Pons (tissue), 1 donor: ENCODE measurements around the gene KIAA1671.
"Not testable (repeated sequence)": the region's sequence is repeated elsewhere in the genome, so short reads cannot be mapped to it uniquely, and the experiment has no call there.

ENCODE experiments used
- DNase-seq: peaks from one replicate; pipeline ENCODE4 v3.0.0-alpha.2; 2016; ENCODE audit warnings: low spot score

The KIAA1671 gene

DNA sequence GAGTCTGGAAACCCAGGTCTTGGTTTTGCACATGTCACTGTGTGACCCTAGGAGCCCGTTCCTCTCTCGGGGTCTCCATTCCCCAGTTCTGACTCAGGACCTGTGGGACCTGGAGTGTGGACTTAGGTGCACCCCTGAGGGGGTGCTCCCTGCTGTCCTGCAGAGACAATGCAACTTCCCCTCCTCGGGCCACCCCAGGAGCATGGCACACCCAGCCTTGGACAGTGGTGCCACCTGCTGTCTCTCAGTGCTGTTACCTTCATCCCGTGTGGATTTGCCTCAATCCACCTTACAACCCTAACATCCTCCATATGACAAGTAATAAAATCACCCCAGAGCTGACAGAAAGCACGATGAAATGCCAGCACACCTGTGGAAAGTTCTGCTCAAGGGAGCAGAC, 219.6 kb downstream of the KIAA1671 start:
- no peak for DNase-seq

DNA sequence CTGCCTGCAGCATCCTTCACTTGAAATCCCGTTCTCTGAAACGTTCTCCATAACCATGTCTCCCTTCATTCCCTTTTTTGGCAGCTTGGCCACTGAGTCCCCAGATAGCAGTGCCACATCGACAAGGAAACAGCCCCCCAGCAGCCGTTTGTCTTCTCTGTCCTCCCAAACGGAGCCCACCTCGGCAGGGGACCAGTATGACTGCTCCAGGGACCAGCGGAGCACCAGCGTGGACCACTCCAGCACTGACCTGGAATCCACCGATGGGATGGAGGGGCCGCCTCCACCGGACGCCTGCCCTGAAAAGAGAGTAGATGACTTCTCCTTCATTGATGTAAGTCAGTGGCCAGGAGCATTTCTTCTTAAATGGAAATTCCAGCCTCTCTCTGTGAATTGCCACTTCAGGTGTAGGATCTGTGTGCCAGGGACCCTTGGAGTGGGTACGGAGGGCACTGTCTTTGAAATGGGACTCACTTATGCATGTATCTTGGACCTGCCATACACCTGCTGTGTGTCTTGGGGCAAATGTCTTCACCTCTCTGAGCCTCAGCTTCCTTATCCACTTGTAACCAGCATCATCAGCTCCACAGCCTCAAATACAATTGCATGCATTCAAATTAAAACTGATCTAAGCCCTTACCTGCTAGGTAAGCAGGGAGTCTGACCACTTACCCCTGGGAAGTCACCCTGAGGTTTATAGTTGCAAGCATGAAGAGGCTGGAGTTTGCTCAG, 221.8 kb downstream of the KIAA1671 start:
- no peak for DNase-seq

DNA sequence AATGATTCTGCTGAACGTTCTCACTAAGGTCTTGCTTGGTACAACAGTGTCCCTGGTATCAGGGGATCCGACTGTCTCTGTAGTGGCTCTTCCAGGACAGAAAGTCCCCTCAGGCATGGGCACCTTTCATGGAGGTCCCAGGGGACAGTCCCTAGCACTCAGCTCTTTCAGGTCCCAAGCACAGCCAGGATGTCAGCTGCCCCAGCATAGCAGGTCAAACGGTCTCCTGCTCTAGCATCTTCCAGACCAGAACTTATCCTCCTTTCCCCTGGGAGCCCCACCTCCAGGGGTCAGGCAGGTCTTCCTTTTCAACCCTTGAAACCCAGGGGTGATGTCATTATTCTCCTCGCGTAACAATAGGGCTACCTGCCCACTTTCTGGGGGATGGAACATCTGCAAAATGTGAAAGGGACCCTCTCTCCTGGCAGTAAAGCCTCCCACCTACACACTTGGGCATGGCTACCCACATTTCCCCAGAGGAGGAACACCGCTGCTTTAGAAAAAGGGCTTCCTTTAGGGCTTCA, 222.4 kb downstream of the KIAA1671 start:
- no peak for DNase-seq

GRCh38 chr22:25176175-25176574, 223.7 kb downstream of the KIAA1671 start:
- no peak for DNase-seq

DNA sequence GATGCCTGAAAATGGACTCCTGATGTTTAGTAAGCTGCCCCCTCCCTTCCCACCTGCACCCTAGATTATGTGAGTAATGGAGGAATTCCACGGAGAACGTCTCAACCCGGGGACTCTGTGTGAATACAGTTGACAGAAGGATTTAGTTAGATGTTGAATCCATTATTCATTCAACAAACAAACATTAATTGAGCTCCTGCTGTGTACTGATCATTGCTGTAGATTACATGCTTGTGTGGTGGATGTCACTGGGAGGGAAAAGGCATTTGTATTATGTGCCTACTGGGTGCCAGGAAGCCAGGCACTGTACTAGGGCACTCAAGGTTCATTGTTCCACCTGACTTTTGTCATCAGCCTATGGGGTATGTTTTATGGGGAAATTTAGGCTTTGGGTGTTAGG, 224.3 kb downstream of the KIAA1671 start:
- no peak for DNase-seq

DNA sequence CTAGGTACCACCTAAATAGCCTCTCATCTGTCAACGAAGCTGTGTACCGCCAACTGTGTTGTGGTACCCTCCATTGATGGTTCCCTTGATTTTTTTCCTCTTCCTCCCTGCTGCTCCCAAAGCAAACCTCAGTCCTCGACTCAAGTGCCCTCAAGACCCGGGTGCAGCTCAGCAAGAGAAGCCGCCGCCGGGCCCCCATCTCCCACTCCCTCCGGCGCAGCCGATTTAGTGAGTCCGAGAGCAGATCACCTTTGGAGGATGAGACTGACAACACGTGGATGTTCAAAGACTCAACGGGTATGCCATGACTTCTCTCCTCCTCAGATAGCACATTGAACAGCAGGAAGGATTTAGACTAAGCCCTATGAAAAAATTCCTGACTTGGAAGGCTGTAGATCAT, 224.7 kb downstream of the KIAA1671 start:
- DNase-seq = no peak

- no peak for DNase-seq
Observed at GRCh38 chr22:25177895-25178294, 225.4 kb downstream of the KIAA1671 start.

DNA sequence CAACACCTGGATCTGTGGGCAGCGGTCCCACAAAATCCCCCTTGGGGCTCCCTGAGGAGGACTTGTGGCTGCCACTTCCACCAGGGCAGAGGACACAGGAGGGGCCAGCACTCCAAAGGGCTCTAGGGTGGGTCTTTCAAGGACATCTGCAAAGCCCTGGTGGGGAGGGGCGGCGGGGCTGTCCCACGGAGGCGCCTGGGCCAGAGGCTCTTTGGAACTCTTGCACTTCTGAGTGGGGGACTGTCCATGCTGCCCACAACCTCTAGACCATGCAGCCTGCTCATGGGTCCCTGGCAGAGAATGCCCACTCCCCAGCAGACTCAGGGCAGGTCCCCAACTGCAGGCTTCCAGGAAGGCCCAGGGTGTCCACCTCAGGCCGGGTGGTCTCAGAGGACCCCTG, 225.8 kb downstream of the KIAA1671 start:
- not testable (repeated sequence) for DNase-seq

- not testable (repeated sequence) for DNase-seq
Observed at GRCh38 chr22:25178869-25179631, 226.5 kb downstream of the KIAA1671 start.

- DNase-seq = no peak
Observed at GRCh38 chr22:25182131-25183110, 229.9 kb downstream of the KIAA1671 start.

DNA sequence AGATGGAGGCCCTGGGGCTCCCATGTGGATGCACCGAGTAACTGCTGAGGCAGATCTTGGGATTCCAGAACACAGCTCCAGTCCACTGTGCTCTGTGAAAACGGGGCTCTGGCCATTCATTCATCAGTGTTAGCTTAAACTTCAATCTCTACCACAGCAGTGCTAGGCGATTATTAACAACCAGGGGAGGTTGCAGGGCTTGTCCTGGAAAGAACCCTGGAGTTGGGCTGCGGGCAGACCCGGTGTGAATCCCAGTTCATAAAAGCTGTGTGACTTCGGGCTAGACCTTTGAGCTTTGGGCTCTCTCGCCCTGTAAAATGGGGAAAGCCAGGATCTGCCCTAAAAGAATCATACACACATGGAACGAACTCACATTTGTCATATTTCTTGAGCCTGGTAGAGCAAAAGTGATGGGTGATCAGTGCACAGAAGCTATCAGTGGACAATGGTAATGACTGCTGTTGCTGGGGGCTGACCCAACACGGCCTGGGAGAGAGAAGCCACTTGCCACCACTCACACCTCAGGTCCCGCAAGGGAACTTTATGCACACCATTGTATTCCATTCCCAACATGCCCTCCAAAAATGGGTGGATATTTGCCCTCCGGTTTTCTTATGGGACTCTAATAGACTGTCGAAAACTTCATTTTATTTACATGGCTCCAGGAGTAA, 231.6 kb downstream of the KIAA1671 start:
- DNase-seq = no peak

DNA sequence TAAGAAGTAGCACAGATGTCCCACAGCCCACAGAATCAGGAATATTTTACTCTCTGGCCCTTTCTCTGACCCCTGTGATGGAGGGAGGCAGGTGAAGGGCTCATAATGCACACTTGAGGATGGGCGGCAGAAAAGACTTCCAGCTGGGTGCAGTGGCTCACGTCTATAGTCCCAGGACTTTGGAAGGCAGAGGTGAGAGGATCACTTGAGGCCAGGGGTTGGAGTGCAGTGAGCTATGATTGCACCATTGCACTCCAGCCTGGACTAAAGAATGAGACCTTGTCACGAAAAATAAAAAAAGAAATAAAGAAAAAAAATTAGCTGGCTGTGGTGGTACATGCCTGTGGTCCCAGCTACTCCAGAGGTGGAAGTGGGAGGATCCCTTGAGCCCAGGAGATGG, 233.6 kb downstream of the KIAA1671 start:
- DNase-seq = no peak

DNA sequence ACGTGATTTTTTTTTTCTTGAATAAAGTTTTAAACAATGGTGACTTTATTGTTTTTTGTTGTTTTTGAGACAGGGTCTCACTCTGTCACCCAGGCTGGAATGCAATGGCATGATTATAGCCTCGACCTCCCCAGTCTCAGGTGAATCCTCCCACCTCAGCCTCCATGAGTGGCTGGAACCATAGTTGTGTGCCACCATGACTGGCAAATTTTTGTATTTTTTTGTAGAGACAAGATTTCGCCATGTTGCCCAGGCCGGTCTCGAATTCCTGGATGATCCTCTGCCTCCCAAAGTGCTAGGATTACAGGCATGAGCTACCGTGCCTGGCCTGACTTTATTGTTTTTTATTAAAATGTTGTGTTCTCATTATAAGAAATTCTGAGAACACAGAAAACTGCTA, 235.0 kb downstream of the KIAA1671 start:
- DNase-seq = no peak

- no peak for DNase-seq
Observed at GRCh38 chr22:25192406-25192805, 239.9 kb downstream of the KIAA1671 start.

- no peak for DNase-seq
Observed at GRCh38 chr22:25193130-25193529, 240.6 kb downstream of the KIAA1671 start.

- no peak for DNase-seq
Observed at GRCh38 chr22:25193548-25193947, 241.0 kb downstream of the KIAA1671 start.

GRCh38 chr22:25196326-25196725, 243.8 kb downstream of the KIAA1671 start:
- no peak for DNase-seq

DNA sequence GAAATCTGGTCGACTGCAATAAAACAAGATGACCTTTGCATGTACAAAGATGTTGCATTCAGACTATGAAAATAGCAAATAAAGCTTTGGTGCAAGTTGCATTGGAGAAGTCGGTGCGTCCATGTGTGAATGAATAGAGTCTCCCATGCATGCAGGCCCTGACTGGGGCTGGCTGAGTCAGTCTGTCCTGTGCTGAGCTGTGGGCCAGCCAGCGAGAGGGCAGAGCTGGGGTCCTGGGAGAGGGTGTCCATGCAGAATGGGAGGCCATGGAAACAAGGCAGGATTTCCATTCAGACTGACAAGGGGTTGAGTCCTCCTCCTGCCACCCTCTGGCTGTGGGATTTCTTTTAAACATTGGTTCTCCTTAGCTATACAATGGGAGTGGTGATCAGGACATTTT, 244.8 kb downstream of the KIAA1671 start:
- no peak for DNase-seq

- DNase-seq = no peak
Observed at GRCh38 chr22:25199731-25200520, 247.4 kb downstream of the KIAA1671 start, which contains the start of gene CRYBB3. TSS of gene CRYBB3 (plus strand) at chr22:25199858. CDS start at chr22:25201397, 1,539 bp downstream.

DNA sequence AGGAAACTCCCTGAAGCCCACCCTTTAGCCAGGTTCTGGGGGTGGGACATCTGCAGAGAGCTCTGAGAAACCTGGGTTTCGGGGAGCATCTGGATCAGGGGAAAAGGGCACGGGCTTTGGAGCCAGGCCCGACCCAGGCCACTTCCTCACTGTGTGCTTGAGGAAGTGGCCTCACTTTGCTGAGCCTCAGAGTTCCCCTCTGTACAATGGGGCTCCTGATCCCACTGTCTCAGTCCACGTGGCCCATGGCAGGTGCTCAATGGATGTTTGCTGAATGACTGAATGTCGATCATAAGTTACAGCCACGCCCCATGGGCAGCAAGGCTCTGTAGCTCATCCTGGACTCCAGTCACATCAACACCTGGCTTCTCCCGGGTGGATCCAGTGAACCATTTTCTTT, 248.5 kb downstream of the KIAA1671 start:
- no peak for DNase-seq
